HG03280 (cell line): ENCODE measurements around the gene CMTM8.
A peak's percentile ranks its signal among the peaks of the same experiment; 100 is the strongest.

Experiments
- ATAC-seq: cut with Tn5 transposase; IDR thresholded peaks from one replicate; pipeline ENCODE4 v1.9.1; 2021; ENCODE audit warnings: mild to moderate bottlenecking, moderate library complexity; ENCODE audit not compliant: unreplicated experiment

The CMTM8 gene

GRCh38 chr3:32325927-32326326, 87.4 kb downstream of the CMTM8 start:
- no peak for ATAC-seq

DNA sequence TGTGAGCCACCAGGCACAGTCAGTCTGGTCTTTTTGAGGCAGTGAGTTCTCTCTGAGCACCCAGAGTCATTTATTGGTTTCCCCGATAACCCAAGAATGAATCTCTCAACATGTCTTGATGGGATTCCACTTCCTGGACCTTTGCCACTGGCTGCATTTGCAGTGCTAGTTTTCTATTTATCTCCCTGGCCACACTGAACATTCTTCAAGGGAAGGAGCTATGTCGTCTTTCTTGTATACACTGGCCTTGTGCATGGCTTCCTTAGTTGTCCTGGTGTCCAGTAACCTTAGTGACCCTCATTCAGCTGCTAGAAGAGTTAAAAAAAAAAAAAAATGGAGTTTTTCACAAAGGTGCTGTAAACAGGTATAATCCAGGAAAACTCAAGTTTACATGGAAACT, 88.3 kb downstream of the CMTM8 start:
- no peak for ATAC-seq

GRCh38 chr3:32334675-32335074, 96.2 kb downstream of the CMTM8 start:
- no peak for ATAC-seq

DNA sequence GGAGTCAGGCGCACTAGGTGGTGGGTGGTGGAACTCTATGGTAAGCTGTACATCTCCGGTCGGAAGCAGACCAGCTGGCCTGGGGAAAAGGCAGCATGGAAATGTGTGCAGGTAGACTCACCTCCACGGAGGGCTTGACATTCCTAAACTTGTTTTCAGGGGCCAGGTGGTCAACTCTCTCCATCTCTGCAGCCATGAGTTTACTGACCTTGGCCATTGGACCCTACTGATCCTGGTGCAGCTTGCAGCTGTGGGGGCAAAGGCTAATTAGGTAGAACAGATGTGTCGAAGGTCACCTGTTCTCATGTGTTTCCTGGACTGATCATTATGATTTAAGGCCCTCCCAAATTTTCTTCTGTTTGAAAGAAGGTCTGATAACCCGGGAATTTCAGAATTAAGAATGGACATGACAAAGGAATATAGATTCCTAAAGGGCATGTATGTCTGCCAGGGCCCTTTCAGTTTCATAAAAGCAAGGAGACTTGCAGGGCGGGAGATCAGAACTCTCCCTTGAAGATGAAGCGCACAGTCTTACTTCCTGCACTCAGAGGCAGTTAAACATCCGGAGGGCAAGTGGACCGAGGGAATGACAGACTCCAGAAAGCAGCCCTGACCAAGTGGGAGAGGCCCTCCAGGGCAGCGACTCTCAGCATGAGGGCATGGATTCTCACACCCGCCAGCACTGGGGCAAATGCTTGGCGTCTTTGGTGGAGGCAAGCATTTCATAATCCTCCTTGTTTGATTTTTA, 97.1 kb downstream of the CMTM8 start:
- ATAC-seq = no peak

DNA sequence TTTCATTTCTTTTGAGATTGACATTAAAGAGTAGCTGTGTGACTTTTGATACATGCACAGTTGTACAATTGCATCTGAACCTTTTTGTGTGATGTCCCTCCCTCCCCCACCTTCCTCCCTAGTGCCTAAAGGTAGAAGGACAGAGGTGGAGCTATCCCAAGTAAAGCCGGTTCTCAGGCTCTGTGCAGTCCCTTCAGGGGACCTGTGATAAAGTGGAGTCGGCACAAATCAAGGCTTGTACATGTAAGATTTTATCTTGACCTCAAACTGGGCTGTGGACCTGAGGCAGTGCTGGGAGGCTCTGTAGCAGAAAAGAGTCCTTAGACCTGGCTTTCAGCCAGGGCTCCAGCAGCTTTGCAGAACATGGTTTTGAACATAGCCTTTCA, 97.6 kb downstream of the CMTM8 start:
- ATAC-seq = no peak

DNA sequence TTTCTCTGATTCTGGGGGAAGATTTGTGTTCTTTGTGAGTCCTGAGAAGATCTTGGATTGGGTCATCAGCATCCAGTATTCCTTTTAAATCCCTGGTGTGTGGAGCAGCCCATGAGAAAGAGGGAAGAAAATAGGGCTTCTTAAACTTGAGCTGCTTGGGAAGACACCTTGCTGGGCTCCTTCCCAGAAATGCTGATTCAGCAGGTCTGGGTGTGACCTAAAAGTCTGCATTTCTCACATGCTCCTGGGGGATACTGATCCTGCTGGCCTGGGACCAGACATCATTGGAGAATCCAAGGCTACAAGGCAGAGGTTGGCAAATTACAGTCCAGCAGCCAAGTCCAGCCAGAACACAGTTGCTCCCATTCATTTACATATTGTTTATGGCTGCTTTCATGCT, 99.0 kb downstream of the CMTM8 start:
- ATAC-seq = no peak

GRCh38 chr3:32340039-32340438, 101.6 kb downstream of the CMTM8 start:
- ATAC-seq = no peak

GRCh38 chr3:32340611-32341365, 102.3 kb downstream of the CMTM8 start:
- no peak for ATAC-seq

GRCh38 chr3:32347343-32348125, 109.1 kb downstream of the CMTM8 start:
- ATAC-seq = no peak

DNA sequence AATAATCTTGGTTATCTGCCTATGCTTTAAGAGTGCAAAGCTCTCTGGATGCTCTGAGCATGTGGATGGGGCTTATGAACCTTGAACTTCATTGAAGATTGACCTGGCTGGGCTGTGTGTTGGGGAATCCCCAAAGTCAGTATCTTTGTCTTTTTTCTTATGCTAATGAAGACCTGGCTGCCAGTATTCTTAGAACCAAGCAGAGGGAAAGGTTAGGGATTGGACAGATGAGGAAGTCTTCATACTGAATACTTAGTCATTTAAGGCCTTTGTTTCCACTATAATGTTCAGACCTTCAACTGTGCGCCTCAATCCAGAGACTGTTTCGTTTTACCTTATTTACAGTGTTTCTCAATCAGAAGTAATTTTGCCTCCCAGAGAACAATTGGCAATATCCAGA, 110.7 kb downstream of the CMTM8 start:
- no peak for ATAC-seq

GRCh38 chr3:32352563-32352962, 114.1 kb downstream of the CMTM8 start:
- no peak for ATAC-seq

DNA sequence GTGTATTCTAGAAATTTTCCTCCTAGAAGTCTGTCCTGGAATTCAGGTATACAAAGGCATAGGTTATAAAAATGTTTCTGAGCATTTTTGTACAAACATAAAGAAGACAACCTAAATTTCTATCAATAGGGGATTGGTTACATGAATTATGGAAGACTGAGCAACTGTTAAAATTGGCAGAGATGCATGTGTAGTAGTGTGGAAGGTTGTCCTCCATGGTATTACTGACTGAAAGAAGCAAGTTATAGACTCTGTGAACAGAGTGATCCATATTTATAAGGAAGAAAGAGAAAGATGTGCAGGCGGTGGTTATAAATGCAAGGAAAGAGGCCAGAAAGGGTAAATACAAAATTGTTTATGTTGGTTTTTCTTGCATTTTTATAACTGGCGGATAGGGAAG, 114.9 kb downstream of the CMTM8 start:
- ATAC-seq = no peak

DNA sequence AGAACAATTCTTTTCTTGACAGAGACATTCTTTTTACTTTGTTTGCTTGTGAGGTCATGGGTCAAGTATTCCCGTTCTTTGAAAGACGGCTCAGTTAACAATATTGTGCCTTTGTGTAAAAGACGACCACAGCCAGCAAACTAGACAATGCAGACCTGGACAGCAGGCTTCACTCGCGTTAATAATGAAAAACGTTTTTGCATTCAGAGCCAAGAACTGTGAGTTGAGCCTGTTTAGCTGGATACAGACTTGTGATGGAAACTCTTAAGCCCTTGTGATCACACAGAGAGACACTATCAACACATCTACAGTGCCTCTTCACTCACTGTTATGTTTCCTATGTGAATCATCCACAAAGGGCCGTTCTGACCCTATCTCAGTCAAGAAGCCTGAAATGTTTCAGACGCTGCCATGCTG, 115.9 kb downstream of the CMTM8 start:
- no peak for ATAC-seq

GRCh38 chr3:32355751-32356291, 117.3 kb downstream of the CMTM8 start:
- ATAC-seq = no peak

GRCh38 chr3:32359766-32360492, 121.4 kb downstream of the CMTM8 start:
- ATAC-seq = no peak

GRCh38 chr3:32360493-32360827, 122.0 kb downstream of the CMTM8 start:
- no peak for ATAC-seq

DNA sequence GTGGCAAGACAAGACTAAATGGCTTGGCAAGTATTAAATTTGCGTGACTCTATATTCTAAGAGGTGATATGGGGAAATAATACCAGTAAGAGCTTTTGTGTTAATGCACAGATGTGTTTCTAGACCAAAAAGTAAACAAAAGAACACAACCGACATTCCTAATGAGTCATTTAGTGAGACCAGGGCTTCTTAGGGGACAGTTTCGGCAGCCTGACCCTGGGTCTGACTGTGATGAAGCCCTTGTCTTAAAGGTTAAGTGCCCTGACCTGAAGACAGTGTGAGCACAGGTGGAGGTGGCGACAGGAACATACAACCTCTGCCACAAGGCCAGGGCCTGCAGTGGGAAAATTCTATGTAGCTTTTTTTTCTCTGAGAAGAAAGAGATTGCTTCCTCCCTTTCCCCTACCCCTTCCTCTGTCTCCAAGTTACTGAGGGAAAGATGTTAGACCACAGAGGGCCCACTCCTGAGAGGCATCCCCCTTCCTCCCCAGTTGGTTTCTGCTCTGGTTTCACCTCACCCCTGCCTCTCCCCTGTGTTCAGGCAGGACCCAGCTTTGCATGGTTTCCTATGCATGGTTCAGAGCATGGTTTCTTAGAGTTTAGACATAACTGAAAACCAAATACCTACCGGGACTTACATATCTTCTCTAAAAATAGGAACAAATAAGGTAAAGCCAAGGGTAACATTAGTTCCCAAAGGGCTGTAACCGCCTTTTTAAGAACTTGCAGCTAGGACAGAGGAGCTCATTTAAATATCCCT, 128.3 kb downstream of the CMTM8 start:
- ATAC-seq = peak; percentile 47

- no peak for ATAC-seq
These were observed 129.0 kb downstream of the CMTM8 start for GRCh38 chr3:32367442-32367841.

- ATAC-seq = no peak
These were observed 133.2 kb downstream of the CMTM8 start for GRCh38 chr3:32371461-32372212.

DNA sequence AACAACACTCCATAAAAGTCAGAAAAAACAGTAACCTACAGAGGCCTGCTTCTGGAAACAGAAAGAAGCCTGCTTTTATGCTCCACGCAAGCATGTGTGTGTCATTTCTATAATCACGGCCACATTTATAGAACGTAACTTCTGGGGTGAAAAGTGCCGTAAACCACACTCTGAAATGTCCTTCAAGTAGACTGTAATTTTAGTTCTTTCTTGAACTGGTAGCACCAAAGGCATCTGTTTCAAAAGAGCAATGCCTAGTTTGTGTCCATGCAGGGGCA, 133.7 kb downstream of the CMTM8 start:
- ATAC-seq = no peak
